ENCODE results near the gene NEURL4. TPM values are rescaled to one million over a fixed set of nuclear protein-coding genes. Genes with fewer than 3 reads are reported as not detected.

NEURL4 gene
- total and polyA plus RNA-seq, 2 donors (not counting 3 experiments of a cell fraction or from before 2014, with no cell fraction given): 32.0 to 44.9 TPM

DNA sequence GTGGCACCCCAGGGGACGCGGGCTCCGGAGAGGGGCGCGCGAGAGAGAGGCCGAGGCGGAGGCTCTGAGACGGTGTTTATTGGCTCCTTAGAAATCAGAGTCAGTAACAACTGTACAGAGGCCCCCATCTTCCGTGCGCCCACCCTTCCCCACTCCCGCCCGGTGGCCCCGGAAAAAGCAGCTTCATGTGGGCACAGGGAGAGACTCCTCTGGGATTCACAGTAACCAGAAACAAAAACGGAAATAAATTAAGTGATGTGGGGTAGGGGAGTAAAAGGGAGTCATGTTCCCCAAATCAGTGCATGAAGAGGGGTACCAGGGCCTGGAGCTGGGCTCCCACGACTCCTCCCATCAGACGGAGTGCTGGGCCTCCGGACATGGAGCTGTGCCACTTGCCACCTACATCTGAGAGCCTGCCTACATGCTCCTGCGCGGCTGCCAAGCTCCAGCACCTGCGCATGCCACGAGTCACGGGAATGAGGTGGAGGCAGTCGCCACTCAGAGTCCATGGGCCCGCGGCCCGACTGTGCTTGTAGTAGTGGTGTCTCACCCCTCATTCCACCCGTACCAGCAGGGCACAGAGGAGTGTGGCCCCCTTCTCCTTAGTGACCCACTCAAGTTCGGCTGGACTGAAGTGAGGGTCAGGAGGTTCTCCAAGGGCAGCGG is 13.4 kb downstream of the NEURL4 start:
- peak overlapping the region; percentile 49 for H3K9ac ChIP-seq (replicated peaks; ENCODE audit: extremely low read depth, insufficient read depth, low read length)
- H4K20me1 ChIP-seq (replicated peaks; ENCODE audit: control insufficient read depth, extremely low read depth, insufficient read depth, low read length): no peaks in the 10 kb centered on the region
- peak overlapping the region; percentile 12 to 87 (median 64) for H3K4me3 ChIP-seq (replicated peaks in 1 of 3; ENCODE audit: insufficient read depth in 1 of 3, low read depth in 1 of 3, low read length in 3 of 3)
- H3K9me1 ChIP-seq (replicated peaks; ENCODE audit: control insufficient read depth, extremely low read depth, insufficient read depth, low read length): no peaks in the 10 kb centered on the region
- peaks cover 22 to 45% of the 10 kb centered on the region in 2 experiments for H3K36me3 ChIP-seq (ENCODE audit: control insufficient read depth in 2 of 2, extremely low read depth in 1 of 2, insufficient read depth in 2 of 2, low read length in 2 of 2)
- H3K79me2 ChIP-seq (ENCODE audit: control insufficient read depth, insufficient read depth, low read length): peaks cover 16% of the 10 kb centered on the region
- peak; percentile 37 for FAIRE-seq
- H3K4me1 ChIP-seq (ENCODE audit: control insufficient read depth, extremely low read depth, insufficient read depth, low read length): peaks cover 24% of the 10 kb centered on the region
- no peak for DNase-seq (ENCODE audit: low read depth, low spot score)
- H3K27ac ChIP-seq (ENCODE audit: insufficient read depth, low read depth, low read length): peak overlapping the region; percentile 65
- dilution Hi-C loops (cut with MboI; ENCODE audit: extremely low pct_ligation_motif_present, low sequenced_read_pairs) (no loop called here), intact Hi-C loops (cut with micrococcal nuclease) (loop anchor here (1.0 kb wide), 1 partner anchor 14 kb away; the partner anchor contains the start of gene NEURL4)
- CTCF ChIA-PET: interaction anchor here (1.1 to 1.6 kb wide), 5 partner anchors 14 to 270 kb away, joined by 3 read pairs; partner anchors contain the start of genes NEURL4 and SLC2A4
- H3K27me3 ChIP-seq (ENCODE audit: control insufficient read depth in 2 of 2, insufficient read depth in 2 of 2, low read length in 2 of 2): no peaks in the 10 kb centered on the region
- TF ChIP-seq POLR2A (IDR thresholded peaks at IDR 0.05; ENCODE audit: low read depth, low read length) (no peak), POLR2AphosphoS5 (IDR thresholded peaks at IDR 0.05; ENCODE audit: insufficient read depth, low read depth, low read length) (no peak)
- H2AFZ ChIP-seq (ENCODE audit: low read depth, low read length): peak overlapping the region; percentile 75
- POLR2A ChIA-PET: interaction anchor here (1.2 kb wide), 1 partner anchor 14 kb away, joined by 5 read pairs; the partner anchor contains the start of gene NEURL4
- peak overlapping the region; percentile 48 for H3K4me2 ChIP-seq (ENCODE audit: insufficient read depth, low read length)
- BruUV-seq (replicated peaks): no TSS peak
- no peaks in the 10 kb centered on the region for H3K9me3 ChIP-seq (replicated peaks; ENCODE audit: control insufficient read depth, insufficient read depth, low read length)

DNA sequence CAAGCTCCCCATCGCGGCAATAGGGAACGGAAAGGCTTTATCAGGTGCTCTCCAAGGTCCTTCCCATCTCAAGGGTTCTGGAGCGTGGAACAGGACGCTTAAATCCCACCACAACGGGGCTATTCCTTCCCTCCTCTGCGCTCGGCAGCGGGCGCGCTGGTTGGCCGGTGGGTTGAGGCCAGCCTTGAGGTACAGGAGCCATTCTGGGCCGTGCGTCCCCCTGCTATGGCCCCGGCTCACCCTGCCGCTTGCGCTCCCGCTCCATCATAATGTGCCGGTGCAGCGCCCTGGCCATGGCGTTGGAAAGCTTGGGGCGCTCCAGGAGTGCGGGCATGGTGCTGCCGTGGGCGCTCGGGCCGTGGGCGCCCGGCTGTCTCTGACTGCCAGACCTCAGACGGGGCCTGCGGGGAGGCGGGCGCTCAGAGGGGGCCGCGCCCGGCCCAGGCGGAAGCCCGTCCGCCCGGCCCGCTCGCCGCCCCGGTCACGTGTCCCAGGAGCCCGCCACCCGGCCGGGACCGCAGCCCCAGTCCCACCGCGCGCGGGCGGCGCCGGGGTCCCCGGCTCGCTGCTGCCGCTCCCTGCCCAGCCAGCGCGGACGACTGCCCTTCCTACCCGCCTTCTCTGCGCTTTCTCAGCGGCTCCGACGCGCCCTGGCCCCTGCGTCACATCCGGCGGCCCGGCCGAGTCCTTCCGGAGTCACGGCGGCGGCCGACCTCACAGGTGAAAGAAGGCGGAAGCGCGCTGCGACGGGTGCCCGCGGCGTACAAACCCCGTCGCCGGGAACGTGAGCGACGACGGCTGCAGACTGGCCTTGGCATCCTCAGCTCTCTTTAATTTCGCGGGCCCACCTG is 14.2 kb downstream of the NEURL4 start, which contains the start of gene GPS2:
TSS of gene GPS2 (minus strand) at position 642 of the 851 bp plus-strand sequence. CDS start at position 334, 308 bp downstream.
- peak within 1 kb of the TSS; percentile 60 for H3K4me2 ChIP-seq (ENCODE audit: insufficient read depth, low read length)
- H2AFZ ChIP-seq (ENCODE audit: low read depth, low read length): peak within 1 kb of the TSS; percentile 75
- H3K9me3 ChIP-seq (replicated peaks; ENCODE audit: control insufficient read depth, insufficient read depth, low read length): no peaks in the 10 kb centered on the region
- peaks cover 2% of the 10 kb centered on the region for H4K20me1 ChIP-seq (replicated peaks; ENCODE audit: control insufficient read depth, extremely low read depth, insufficient read depth, low read length)
- no peaks in the 10 kb centered on the region for H3K9me1 ChIP-seq (replicated peaks; ENCODE audit: control insufficient read depth, extremely low read depth, insufficient read depth, low read length)
- peaks cover 27% of the 10 kb centered on the region for H3K4me1 ChIP-seq (ENCODE audit: control insufficient read depth, extremely low read depth, insufficient read depth, low read length)
- peak within 1 kb of the TSS; percentile 12 to 87 (median 64) for H3K4me3 ChIP-seq (replicated peaks in 1 of 3; ENCODE audit: insufficient read depth in 1 of 3, low read depth in 1 of 3, low read length in 3 of 3)
- ChIA-PET CTCF (interaction anchor here (0.7 to 1.8 kb wide), 6 partner anchors 14 to 269 kb away, joined by 3 to 10 read pairs (median 3); partner anchors contain the start of genes NEURL4 and SLC2A4), POLR2A (interaction anchor here (1.0 kb wide), 1 partner anchor 15 kb away, joined by 3 read pairs; the partner anchor contains the start of gene NEURL4)
- H3K79me2 ChIP-seq (ENCODE audit: control insufficient read depth, insufficient read depth, low read length): peaks cover 24% of the 10 kb centered on the region
- H3K27ac ChIP-seq (ENCODE audit: insufficient read depth, low read depth, low read length): peak within 1 kb of the TSS; percentile 65
- no peaks in the 10 kb centered on the region for H3K27me3 ChIP-seq (ENCODE audit: control insufficient read depth in 2 of 2, insufficient read depth in 2 of 2, low read length in 2 of 2)
- no peak for TF ChIP-seq FOS (IDR thresholded peaks at IDR 0.05; ENCODE audit: borderline replicate concordance, insufficient read depth, low read length)
- no peak for TF ChIP-seq EZH2 (IDR thresholded peaks at IDR 0.05; ENCODE audit: borderline replicate concordance, low read depth, low read length, severe bottlenecking)
- peak; percentile 92 for TF ChIP-seq POLR2AphosphoS5 (IDR thresholded peaks at IDR 0.05; ENCODE audit: insufficient read depth, low read depth, low read length)
- peak; percentile 76 for TF ChIP-seq POLR2A (IDR thresholded peaks at IDR 0.05; ENCODE audit: low read depth, low read length)
- DNase-seq (ENCODE audit: low read depth, low spot score) (peak; percentile 84), FAIRE-seq (peak; percentile 93)
- dilution Hi-C loops (cut with MboI; ENCODE audit: extremely low pct_ligation_motif_present, low sequenced_read_pairs): no loop called here
- intact Hi-C loops (cut with micrococcal nuclease): loop anchor here (1.0 kb wide), 1 partner anchor 14 kb away; the partner anchor contains the start of gene NEURL4
- peak within 1 kb of the TSS; percentile 49 for H3K9ac ChIP-seq (replicated peaks; ENCODE audit: extremely low read depth, insufficient read depth, low read length)
- H3K36me3 ChIP-seq (ENCODE audit: control insufficient read depth in 2 of 2, extremely low read depth in 1 of 2, insufficient read depth in 2 of 2, low read length in 2 of 2): peaks cover 29 to 48% of the 10 kb centered on the region in 2 experiments
- BruUV-seq (replicated peaks): no TSS peak

Data from endothelial cell of umbilical vein (primary cell).